Epithelial cell of proximal tubule (primary cell): Measurements from ENCODE around the gene ELN. TPM values are rescaled to one million over a fixed set of nuclear protein-coding genes. Genes with fewer than 3 reads are reported as not detected.

Source experiments
- DNase-seq: peaks from one replicate; pipeline ENCODE4 v3.0.0-alpha.2; 2011; ENCODE audit warnings: low read depth
- H3K4me3 ChIP-seq: 2 replicates; pipeline ENCODE4 v1.5.1; 2011; ENCODE audit warnings: low read depth, mild to moderate bottlenecking, low read length
- total RNA-seq: library from RNA; depleted of rRNA; stranded (reverse); fragments of >200 nt; gene quantifications from 2 replicates; pipeline ENCODE4 v1.2.3, GENCODE V29; 2015
- TF ChIP-seq, protein P1 (sequence below): conservative IDR thresholded peaks from 2 replicates; pipeline ENCODE4 v1.5.1; 2012; ENCODE audit warnings: low read depth, mild to moderate bottlenecking, low read length

The ELN gene
- total RNA-seq, 1 donor from 2014 or later, result 0.12 TPM

GRCh38 chr7:73992101-73992562 is 35.8 kb upstream of the ELN start:
- TF ChIP-seq, protein P1, sequence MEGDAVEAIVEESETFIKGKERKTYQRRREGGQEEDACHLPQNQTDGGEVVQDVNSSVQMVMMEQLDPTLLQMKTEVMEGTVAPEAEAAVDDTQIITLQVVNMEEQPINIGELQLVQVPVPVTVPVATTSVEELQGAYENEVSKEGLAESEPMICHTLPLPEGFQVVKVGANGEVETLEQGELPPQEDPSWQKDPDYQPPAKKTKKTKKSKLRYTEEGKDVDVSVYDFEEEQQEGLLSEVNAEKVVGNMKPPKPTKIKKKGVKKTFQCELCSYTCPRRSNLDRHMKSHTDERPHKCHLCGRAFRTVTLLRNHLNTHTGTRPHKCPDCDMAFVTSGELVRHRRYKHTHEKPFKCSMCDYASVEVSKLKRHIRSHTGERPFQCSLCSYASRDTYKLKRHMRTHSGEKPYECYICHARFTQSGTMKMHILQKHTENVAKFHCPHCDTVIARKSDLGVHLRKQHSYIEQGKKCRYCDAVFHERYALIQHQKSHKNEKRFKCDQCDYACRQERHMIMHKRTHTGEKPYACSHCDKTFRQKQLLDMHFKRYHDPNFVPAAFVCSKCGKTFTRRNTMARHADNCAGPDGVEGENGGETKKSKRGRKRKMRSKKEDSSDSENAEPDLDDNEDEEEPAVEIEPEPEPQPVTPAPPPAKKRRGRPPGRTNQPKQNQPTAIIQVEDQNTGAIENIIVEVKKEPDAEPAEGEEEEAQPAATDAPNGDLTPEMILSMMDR, result no peak
- DNase-seq, result no peak
- no peak overlapping the region for H3K4me3 ChIP-seq

- no peak overlapping the region for H3K4me3 ChIP-seq
- TF ChIP-seq, protein P1, result no peak
- no peak for DNase-seq
Measured at GRCh38 chr7:73994023-73994422, 34.0 kb upstream of the ELN start.

- H3K4me3 ChIP-seq, result no peak overlapping the region
- TF ChIP-seq, protein P1, result no peak
- no peak for DNase-seq
Measured at GRCh38 chr7:73994761-73995160, 33.2 kb upstream of the ELN start.

DNA sequence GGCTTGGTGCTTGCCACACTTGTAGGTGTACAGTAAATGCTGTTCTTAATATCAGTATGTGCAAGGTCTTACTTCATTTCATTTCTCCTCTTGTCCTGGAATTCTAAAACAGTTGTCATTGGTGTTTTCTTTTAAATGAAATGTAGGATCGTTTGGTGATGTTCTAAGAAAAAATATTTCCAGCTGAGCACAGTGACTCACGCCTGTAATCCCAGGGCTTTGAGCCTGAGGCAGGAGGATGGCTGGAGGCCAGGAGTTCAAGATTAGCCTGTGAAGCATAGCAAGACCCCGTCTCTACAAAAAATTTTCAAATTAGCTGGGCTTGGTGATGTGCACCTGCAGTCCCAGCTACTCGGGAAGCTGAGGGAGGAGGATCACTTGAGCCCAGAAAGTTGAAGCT is 32.6 kb upstream of the ELN start:
- DNase-seq, result no peak
- TF ChIP-seq, protein P1, result no peak
- H3K4me3 ChIP-seq, result no peak overlapping the region

GRCh38 chr7:73995821-73996511 is 32.0 kb upstream of the ELN start:
- DNase-seq, result no peak
- TF ChIP-seq, protein P1, result no peak
- no peak overlapping the region for H3K4me3 ChIP-seq

GRCh38 chr7:73997056-73997455 is 30.9 kb upstream of the ELN start:
- TF ChIP-seq, protein P1, result no peak
- H3K4me3 ChIP-seq, result no peak overlapping the region
- no peak for DNase-seq
